ENCODE results near the gene PHF19.

Gene PHF19

DNA sequence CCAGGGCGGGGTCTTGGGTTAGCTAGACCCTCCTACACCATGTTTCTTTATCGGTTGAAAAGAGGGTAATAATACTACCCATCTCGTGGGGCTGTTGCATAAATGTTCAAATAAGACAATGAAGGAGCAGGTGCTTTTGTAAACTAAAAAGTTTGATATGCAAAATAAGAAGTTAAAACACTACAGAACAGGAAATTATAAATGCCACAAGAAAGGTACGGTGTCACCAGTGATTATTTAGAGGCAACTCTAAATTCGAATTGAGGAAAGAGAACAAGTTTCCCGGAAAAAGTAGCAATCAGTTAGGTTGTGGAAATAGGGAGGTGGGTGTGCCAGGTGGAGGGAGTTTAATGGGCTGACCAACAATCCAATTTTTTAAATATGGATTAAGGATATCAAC, 2.5 kb upstream of the PHF19 start:
- ChIA-PET CTCF (interaction anchor here (0.6 to 0.7 kb wide), 2 partner anchors 11 to 17 kb away, joined by 3 read pairs; no protein-coding TSS in a partner anchor), POLR2A (no interaction called here)
- no peak for TF ChIP-seq TARDBP (IDR thresholded peaks at IDR 0.05)
- no peak for TF ChIP-seq PKNOX1 (IDR thresholded peaks at IDR 0.05)
- no peak for TF ChIP-seq HDGF (IDR thresholded peaks at IDR 0.05; ENCODE audit: borderline replicate concordance)
- TF ChIP-seq ARNT (IDR thresholded peaks at IDR 0.05) = no peak
- TF ChIP-seq FOXA1 (IDR thresholded peaks at IDR 0.05) = no peak
- no peak for TF ChIP-seq NFRKB (IDR thresholded peaks at IDR 0.05)
- no peak for DNase-seq (ENCODE audit: extremely low spot score)

GRCh38 chr9:120878188-120879130, 1.5 kb upstream of the PHF19 start:
- ChIA-PET POLR2A (interaction anchor here (1.0 to 1.6 kb wide), 2 partner anchors 39 to 85 kb away, joined by 3 to 4 read pairs; partner anchors contain the start of gene FBXW2), CTCF (interaction anchor here (0.7 kb wide), 1 partner anchor 16 kb away, joined by 3 read pairs; no protein-coding TSS in a partner anchor)
- no peak for TF ChIP-seq SP1 (IDR thresholded peaks at IDR 0.05)
- no peak for TF ChIP-seq ELF4 (IDR thresholded peaks at IDR 0.05)
- TF ChIP-seq CTBP1 (IDR thresholded peaks at IDR 0.05; ENCODE audit: borderline replicate concordance) = no peak
- no peak for TF ChIP-seq ZNF384 (IDR thresholded peaks at IDR 0.05)
- TF ChIP-seq LEF1 (IDR thresholded peaks at IDR 0.05; ENCODE audit: borderline replicate concordance) = no peak
- TF ChIP-seq SUZ12 (IDR thresholded peaks at IDR 0.05) = no peak
- no peak for TF ChIP-seq HDGF (IDR thresholded peaks at IDR 0.05; ENCODE audit: borderline replicate concordance)
- no peak for TF ChIP-seq FOXK2 (IDR thresholded peaks at IDR 0.05)
- no peak for TF ChIP-seq BHLHE40 (IDR thresholded peaks at IDR 0.05; ENCODE audit: borderline replicate concordance)
- no peak for TF ChIP-seq PKNOX1 (IDR thresholded peaks at IDR 0.05)
- no peak for TF ChIP-seq FOXA1 (IDR thresholded peaks at IDR 0.05)
- no peak for TF ChIP-seq FOXM1 (IDR thresholded peaks at IDR 0.05; ENCODE audit: borderline replicate concordance)
- no peak for DNase-seq (ENCODE audit: extremely low spot score)

DNA sequence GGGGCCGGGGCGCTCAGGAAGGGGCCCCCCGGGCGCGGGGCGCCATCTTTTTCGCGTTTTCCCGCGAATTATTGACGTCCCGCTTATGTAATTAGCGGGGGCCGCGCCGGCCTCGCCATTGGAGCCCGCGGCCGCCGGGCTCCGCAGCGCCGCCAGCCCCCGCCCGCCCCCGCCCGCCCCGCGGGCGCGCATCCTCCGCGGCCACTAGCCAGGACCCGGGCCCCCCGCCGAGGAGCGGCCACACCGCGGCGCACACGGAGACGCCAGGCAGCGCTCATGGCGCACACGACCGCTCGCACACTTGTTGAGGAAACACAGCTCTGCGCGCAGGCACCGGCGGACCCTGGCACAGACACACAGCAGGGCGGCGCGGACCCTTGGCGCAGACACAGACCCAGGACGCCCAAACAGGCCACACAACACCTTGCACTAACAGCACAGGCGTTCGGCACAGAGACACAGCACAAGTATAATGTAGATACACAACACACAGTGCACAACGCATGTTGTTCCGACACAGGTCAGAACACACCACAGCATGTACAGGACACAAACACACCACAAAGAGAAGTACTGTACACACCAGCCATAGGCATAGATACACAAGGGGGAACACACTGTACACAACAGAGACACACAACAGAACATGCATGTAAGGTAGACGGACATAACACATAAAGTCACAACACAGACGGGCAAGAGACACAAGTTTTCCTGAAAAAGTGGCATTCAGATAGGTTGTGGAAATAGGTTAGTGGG, 467 bp upstream of the PHF19 start:
- TF ChIP-seq FOXA1 (IDR thresholded peaks at IDR 0.05) (no peak), TARDBP (IDR thresholded peaks at IDR 0.05) (no peak), FOXK2 (IDR thresholded peaks at IDR 0.05) (no peak), HDGF (IDR thresholded peaks at IDR 0.05; ENCODE audit: borderline replicate concordance) (no peak), LEF1 (IDR thresholded peaks at IDR 0.05; ENCODE audit: borderline replicate concordance) (no peak), NFRKB (IDR thresholded peaks at IDR 0.05) (no peak), CTBP1 (IDR thresholded peaks at IDR 0.05; ENCODE audit: borderline replicate concordance) (no peak), ELF4 (IDR thresholded peaks at IDR 0.05) (no peak)
- DNase-seq (ENCODE audit: extremely low spot score) = peak; percentile 71
- ChIA-PET CTCF (no interaction called here), POLR2A (interaction anchor here (1.0 to 1.6 kb wide), 3 partner anchors 8 to 84 kb away, joined by 3 to 4 read pairs (median 3); partner anchors contain the start of gene FBXW2)

GRCh38 chr9:120875954-120876841, 790 bp downstream of the PHF19 start:
- CTCF ChIA-PET = no interaction called here
- peak; percentile 65 for DNase-seq (ENCODE audit: extremely low spot score)
- POLR2A ChIA-PET = no interaction called here
- TF ChIP-seq SP1 (IDR thresholded peaks at IDR 0.05) = no peak
- no peak for TF ChIP-seq PKNOX1 (IDR thresholded peaks at IDR 0.05)
- peak; percentile 91 for TF ChIP-seq FOXM1 (IDR thresholded peaks at IDR 0.05; ENCODE audit: borderline replicate concordance)

GRCh38 chr9:120875643-120875953, 1.4 kb downstream of the PHF19 start:
- CTCF ChIA-PET = no interaction called here
- TF ChIP-seq ARNT (IDR thresholded peaks at IDR 0.05) (no peak), FOXM1 (IDR thresholded peaks at IDR 0.05; ENCODE audit: borderline replicate concordance) (no peak), L3MBTL2 (conservative IDR thresholded peaks at IDR 0.05) (no peak), SUZ12 (IDR thresholded peaks at IDR 0.05) (no peak), BHLHE40 (IDR thresholded peaks at IDR 0.05; ENCODE audit: borderline replicate concordance) (no peak), PKNOX1 (IDR thresholded peaks at IDR 0.05) (no peak), NFRKB (IDR thresholded peaks at IDR 0.05) (no peak), FOXK2 (IDR thresholded peaks at IDR 0.05) (no peak), FOXA1 (IDR thresholded peaks at IDR 0.05) (no peak), ELF4 (IDR thresholded peaks at IDR 0.05) (no peak), LEF1 (IDR thresholded peaks at IDR 0.05; ENCODE audit: borderline replicate concordance) (no peak)
- DNase-seq (ENCODE audit: extremely low spot score) = no peak
- POLR2A ChIA-PET = no interaction called here

All from HEK293T (cell line).